Activated T-cell treated with anti-CD3 and anti-CD28 coated beads, Interleukin-2, amount 50 U/mL, for 4 hours (primary cell): ENCODE measurements around the gene SLC24A3. TPM values are rescaled to one million over a fixed set of nuclear protein-coding genes. Genes with fewer than 3 reads are reported as not detected.

Experiments used
- ATAC-seq, 2 donors: fragments of 200-7000 bp; cut with Tn5 transposase; one replicate each; pipeline ENCODE4 v1.10.0; 2021
- DNase-seq: peaks from one replicate; pipeline ENCODE4 v3.0.0-alpha.2; 2020
- H3K27me3 Mint-ChIP-seq: one replicate; pipeline ENCODE4 v1.8.0; 2021; ENCODE audit warnings: low read depth, mixed read lengths
- H3K36me3 Mint-ChIP-seq: one replicate; pipeline ENCODE4 v1.8.0; 2022; ENCODE audit warnings: mixed read lengths; ENCODE audit not compliant: insufficient read depth
- H3K4me1 Mint-ChIP-seq: one replicate; pipeline ENCODE4 v1.8.0; 2021; ENCODE audit warnings: low read depth, mixed read lengths
- H3K4me3 Mint-ChIP-seq: one replicate; pipeline ENCODE4 v1.8.0; 2021; ENCODE audit warnings: mild to moderate bottlenecking, moderate library complexity, mixed read lengths
- H3K9me3 Mint-ChIP-seq: one replicate; pipeline ENCODE4 v1.8.0; 2021; ENCODE audit warnings: mixed read lengths
- total RNA-seq, 3 donors: library from RNA; stranded (reverse); gene quantifications; one replicate each; pipeline ENCODE4 v1.2.1, GENCODE V29; 2021

SLC24A3 gene
- total RNA-seq, 3 donors from 2014 or later, result 0.05 to 0.10 TPM; not detected in 1

DNA sequence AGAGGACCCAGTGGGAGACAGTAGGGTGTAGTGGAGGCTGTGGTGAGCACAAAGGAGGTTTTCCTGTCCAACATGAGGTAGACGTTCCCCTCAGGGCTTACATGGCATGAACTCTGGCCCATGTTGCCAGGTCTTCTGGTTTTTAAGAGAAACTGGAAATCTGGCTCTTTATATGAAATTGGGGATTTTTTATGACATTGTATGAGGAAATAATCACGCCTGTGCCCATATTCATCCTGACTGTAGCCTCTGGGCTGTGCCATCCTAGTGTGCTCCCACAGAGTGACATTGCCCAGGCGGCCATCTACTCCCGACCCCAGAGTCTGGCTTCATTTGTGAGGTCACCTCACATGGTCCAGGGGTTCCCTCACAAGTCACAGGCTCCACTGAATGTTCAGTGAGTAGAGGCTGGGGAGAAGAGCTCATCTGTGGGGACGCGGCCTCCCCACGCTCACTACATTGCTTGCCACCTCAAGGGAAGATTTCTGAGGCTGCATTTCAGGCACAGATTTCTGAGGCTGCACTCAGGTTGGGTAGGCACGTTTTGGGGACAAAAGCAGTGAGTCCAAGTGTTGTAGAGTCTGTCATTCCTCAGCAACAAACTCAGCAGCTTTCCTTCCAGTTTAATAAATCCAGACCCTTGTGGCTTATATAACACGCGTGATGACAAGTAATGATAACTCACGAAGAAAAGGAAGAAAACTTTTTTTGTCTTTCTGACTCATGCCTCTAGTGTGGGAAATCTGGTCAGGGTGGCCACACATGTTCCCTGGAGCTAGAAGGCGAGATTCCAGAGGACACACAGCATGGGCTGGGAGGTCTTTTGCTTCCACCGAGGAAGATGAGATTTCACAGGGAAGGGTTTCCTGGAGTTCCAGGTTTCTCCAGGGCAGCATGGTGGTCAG is 41.7 kb downstream of the SLC24A3 start:
- DNase-seq, result no peak
- no peak for ATAC-seq
- H3K4me1 Mint-ChIP-seq, result no peaks in the 10 kb centered on the region
- no peak overlapping the region for H3K4me3 Mint-ChIP-seq
- H3K9me3 Mint-ChIP-seq, result no peaks in the 10 kb centered on the region
- no peaks in the 10 kb centered on the region for H3K36me3 Mint-ChIP-seq
- peaks cover 7% of the 10 kb centered on the region for H3K27me3 Mint-ChIP-seq

DNA sequence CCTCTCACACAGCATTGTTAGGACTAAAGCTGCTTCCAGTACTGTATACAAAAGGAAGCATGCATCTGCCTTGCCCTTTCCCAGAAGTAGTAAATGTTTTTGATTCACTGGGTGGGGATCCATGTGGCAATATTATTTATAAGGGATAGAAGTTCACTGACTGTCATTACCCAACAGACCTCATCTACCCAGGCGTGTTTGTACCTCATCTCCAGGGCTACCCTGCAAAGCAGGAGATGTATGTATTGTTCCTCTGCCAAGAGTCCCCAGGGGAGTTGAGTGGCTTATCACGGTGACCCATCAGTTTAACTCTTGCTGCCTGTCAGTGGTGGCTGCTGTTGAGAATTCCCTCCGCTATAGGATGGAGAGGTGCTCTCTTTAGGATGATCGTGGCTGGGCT is 42.5 kb downstream of the SLC24A3 start:
- H3K4me1 Mint-ChIP-seq, result no peaks in the 10 kb centered on the region
- no peak for ATAC-seq
- no peak for DNase-seq
- no peaks in the 10 kb centered on the region for H3K9me3 Mint-ChIP-seq
- no peak overlapping the region for H3K4me3 Mint-ChIP-seq
- peaks cover 7% of the 10 kb centered on the region for H3K27me3 Mint-ChIP-seq
- H3K36me3 Mint-ChIP-seq, result no peaks in the 10 kb centered on the region

DNA sequence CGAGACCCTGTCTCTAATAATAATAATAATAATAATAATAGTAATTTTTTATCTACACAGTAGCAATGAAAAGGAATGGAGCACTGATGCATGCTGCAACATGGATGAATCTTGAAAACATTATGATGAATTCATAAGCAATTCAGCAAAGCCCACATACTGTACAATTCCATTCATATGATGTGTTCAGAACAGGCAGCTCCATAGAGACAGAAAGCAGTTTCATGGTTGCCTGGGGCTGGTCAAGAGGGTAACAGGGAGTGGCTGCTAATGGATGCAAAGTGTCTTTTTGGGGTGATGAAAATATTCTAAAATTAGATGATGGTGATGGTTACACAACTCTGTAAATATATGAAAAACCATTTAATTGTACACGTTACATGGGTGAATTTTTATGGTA is 43.6 kb downstream of the SLC24A3 start:
- Mint-ChIP-seq H3K4me1 (no peaks in the 10 kb centered on the region), H3K9me3 (no peaks in the 10 kb centered on the region), H3K27me3 (peaks cover 7% of the 10 kb centered on the region), H3K4me3 (no peak overlapping the region), H3K36me3 (no peaks in the 10 kb centered on the region)
- ATAC-seq (no peak), DNase-seq (no peak)

DNA sequence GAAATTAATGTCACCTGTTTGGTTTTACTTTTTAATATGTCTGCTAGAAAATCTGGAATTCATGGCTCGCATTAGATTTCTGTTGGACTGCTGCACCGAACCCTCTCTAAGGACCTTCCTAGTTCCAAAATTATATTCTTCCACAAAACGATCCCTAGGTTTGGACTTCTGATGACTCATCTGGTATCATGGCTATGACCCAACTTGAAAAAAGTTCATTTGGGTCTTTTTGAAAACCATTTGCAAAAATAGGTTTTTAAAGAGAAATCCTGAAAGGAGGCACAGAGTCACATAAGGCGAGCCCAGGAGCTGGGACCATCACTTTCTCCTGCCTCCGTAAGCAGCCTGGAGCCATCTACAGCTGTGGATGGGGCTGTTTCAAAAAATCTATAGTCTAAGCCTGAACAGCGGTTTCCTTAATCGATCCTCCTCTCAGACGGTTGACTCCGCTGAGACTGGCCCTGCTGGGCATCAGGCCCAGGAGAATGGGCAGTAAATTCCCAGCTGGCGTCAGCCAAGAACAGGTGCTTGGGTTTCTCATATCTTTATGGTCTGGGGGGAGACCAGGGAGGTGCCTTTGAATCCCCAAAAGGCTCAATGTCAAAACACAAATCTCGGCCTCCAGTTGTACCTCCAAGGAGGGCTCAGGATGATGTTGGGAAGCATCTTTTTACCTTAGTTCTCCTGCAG is 44.6 kb downstream of the SLC24A3 start:
- no peaks in the 10 kb centered on the region for H3K36me3 Mint-ChIP-seq
- DNase-seq, result no peak
- ATAC-seq, result no peak
- H3K27me3 Mint-ChIP-seq, result peaks cover 7% of the 10 kb centered on the region
- H3K4me3 Mint-ChIP-seq, result no peak overlapping the region
- no peaks in the 10 kb centered on the region for H3K9me3 Mint-ChIP-seq
- H3K4me1 Mint-ChIP-seq, result no peaks in the 10 kb centered on the region

DNA sequence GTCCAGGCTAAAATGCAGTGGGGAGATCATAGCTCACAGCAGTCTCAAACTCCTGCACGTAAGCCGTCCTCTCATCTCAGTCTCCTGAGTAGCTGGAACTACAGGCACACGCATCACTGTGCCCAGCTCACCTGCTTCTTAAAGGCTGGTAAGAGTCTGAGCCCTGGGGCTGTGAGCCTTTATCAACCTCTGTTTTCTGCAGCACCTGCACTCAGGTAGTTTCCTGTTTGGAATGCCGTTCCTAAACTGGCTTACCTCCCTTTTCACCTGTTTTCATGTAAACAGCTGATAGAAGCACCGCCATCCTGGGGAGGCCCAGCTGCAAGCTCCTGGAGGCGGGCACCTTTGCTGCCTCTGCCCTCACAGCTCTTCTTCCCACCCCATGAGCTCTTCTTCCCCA is 45.4 kb downstream of the SLC24A3 start:
- no peaks in the 10 kb centered on the region for H3K9me3 Mint-ChIP-seq
- peaks cover 7% of the 10 kb centered on the region for H3K27me3 Mint-ChIP-seq
- H3K4me3 Mint-ChIP-seq, result no peak overlapping the region
- ATAC-seq (no peak), DNase-seq (no peak)
- no peaks in the 10 kb centered on the region for H3K36me3 Mint-ChIP-seq
- no peaks in the 10 kb centered on the region for H3K4me1 Mint-ChIP-seq

DNA sequence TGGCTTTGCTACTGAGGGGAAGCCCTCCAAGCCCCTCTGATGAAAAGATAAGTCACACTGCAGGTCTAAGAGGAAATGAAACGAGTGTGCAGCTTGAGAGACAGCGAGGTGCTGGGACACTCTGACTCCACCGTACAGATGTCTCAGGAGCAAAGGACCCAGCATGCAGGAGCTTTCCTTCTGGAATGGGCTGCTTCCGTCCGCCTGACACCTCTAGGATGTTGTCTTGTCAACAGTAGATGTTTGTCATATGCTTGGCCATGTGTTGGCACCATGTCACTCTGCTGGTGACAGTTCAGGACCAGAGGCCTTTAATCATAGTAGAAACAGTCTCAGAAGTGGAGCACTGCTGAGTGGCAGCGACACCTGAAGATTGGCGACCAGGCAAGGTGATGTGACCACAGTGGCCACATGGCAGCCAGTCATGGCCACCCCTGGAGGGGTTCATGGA is 46.7 kb downstream of the SLC24A3 start:
- DNase-seq (no peak), ATAC-seq (no peak)
- H3K4me1 Mint-ChIP-seq, result no peaks in the 10 kb centered on the region
- no peaks in the 10 kb centered on the region for H3K36me3 Mint-ChIP-seq
- no peak overlapping the region for H3K4me3 Mint-ChIP-seq
- H3K27me3 Mint-ChIP-seq, result peaks cover 4% of the 10 kb centered on the region
- H3K9me3 Mint-ChIP-seq, result no peaks in the 10 kb centered on the region

DNA sequence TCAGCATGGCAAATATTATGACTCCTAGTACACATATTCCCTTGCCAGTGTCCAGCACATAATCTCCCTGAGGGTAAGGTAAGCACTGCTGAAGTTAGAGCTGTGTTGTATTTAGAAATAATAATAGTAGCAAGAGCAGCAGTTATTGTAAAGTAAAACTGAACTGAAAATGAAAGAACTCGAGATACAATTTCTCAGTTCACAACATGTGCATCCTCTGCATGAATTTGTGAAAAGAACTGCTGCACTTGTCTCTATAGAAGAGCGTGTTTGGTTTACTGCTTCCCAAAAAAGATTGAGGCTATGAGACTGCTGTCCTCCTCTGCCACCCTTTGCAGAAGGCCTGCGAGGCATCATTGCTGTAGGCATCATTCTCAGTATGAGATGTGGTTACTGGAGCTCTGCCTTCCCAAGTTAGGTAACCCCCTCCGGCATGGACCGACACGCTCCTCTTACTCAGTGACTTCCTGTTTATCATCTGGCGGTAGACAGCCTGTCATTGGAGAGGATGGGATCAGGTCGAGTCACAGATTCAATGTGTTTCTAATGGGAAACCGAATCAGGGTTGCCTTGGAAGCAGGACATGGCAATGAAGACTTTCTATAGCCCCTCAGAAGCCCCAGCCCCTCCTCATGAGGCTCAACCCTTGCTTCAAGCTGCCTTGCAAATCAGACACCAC is 48.1 kb downstream of the SLC24A3 start:
- Mint-ChIP-seq H3K36me3 (no peaks in the 10 kb centered on the region), H3K4me1 (no peaks in the 10 kb centered on the region), H3K9me3 (no peaks in the 10 kb centered on the region), H3K27me3 (no peaks in the 10 kb centered on the region), H3K4me3 (no peak overlapping the region)
- DNase-seq (no peak), ATAC-seq (no peak)

DNA sequence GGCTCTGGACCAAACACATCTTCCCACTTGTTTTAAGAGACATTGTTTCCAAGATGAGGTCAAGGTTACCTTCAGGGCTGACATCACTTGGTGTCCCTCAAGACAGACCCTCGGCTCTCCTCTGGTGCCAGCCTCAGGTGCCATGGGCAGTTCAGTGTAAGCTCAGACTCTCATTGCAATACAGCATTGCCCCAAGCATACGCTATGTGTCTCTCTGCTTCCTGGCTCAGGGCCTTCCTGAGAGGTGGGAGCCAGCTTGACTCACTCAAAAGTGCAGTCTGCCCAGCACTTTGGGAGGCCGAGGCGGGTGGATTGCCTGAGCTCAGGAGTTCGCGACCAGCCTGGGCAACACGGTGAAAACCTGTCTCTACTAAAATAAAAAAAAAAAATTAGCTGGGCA is 51.7 kb downstream of the SLC24A3 start:
- Mint-ChIP-seq H3K4me1 (no peaks in the 10 kb centered on the region), H3K36me3 (no peaks in the 10 kb centered on the region), H3K4me3 (no peak overlapping the region), H3K9me3 (no peaks in the 10 kb centered on the region), H3K27me3 (no peaks in the 10 kb centered on the region)
- no peak for ATAC-seq
- DNase-seq, result no peak

DNA sequence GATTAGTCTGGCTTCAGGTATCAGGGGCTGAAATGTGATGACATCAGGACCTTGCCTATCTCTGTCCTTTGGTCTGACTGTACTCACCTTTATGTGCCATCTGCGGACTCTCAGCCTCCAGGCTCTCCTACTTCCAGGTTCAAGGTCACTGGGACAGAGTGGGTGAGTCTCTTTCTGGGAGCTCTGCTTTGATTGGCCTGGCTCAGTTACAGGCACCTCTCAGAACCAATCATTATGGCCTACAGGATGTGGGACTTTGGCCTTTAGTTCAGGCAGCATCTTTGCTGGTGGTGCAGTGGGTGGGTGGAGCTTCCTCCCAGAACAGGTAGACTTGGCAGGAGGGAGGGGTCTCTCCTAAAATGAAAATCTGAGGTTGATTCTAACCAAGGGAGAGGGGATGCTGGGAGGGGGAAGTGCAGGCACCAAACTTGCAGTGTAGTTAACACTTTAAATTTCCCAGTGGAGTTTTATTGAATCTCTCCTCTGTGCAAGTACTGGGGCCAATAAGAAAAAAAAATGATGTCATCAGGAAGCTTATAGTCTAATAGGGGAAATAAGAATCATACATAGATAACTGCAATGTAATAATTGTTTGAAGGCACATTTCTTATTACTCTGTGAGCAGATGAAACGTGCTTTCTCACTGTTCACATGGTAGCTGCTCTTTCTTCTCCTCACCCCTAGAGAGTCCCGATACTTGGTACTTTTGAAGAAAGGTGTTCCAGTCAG is 53.4 kb downstream of the SLC24A3 start:
- no peak overlapping the region for H3K4me3 Mint-ChIP-seq
- ATAC-seq, result no peak
- H3K9me3 Mint-ChIP-seq, result no peaks in the 10 kb centered on the region
- no peaks in the 10 kb centered on the region for H3K4me1 Mint-ChIP-seq
- H3K36me3 Mint-ChIP-seq, result no peaks in the 10 kb centered on the region
- DNase-seq, result no peak
- no peaks in the 10 kb centered on the region for H3K27me3 Mint-ChIP-seq

DNA sequence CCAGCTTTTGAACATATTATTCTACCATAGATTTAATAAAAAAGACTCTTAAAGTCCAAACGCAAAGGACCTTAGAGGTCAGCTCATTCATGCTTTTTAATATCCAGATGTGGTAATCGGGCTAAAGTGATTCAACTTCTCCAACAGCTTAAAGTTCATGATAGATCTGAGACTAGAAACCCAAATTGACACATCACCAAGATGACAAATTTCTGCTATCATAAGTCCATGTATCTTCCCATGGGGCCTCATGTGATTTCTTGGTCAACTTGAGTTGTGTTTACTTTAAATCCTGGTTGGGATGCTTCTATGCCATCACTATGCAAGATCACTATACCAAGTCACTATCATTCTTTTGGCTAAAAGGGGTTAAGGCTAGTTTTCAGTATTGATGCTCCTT is 56.0 kb downstream of the SLC24A3 start:
- Mint-ChIP-seq H3K9me3 (no peaks in the 10 kb centered on the region), H3K4me1 (no peaks in the 10 kb centered on the region), H3K4me3 (no peak overlapping the region), H3K36me3 (no peaks in the 10 kb centered on the region), H3K27me3 (no peaks in the 10 kb centered on the region)
- no peak for ATAC-seq
- DNase-seq, result no peak

DNA sequence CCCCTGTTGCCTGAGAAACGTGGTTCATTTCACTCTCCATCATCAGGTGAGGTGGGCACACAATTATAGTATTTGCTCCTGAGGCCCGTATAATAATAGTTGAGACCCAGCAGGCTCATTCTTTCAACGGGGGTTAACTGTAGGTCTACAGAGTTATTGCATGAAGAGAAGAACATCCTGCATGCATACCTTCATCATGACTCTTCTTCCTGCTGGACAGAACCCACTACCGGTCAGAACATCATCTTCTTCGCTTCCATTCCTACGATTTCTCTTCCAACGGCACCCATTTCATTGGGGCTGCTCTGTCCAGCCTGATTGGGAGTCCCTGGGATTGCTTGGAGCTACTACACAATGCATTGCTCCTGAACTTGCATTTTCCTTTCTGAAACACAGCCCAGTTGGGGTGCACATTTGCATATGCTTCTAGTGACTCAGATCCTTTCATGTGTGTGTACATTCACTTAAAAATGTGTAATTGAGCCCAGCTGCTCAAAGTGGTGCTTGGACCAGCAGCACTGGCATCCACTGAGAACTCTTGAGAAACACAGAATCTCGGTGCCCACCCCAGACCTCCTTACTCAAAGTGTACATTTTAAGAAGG is 57.4 kb downstream of the SLC24A3 start:
- no peak overlapping the region for H3K4me3 Mint-ChIP-seq
- H3K9me3 Mint-ChIP-seq, result no peaks in the 10 kb centered on the region
- H3K4me1 Mint-ChIP-seq, result no peaks in the 10 kb centered on the region
- H3K36me3 Mint-ChIP-seq, result no peaks in the 10 kb centered on the region
- ATAC-seq, result no peak
- DNase-seq, result no peak
- H3K27me3 Mint-ChIP-seq, result no peaks in the 10 kb centered on the region

DNA sequence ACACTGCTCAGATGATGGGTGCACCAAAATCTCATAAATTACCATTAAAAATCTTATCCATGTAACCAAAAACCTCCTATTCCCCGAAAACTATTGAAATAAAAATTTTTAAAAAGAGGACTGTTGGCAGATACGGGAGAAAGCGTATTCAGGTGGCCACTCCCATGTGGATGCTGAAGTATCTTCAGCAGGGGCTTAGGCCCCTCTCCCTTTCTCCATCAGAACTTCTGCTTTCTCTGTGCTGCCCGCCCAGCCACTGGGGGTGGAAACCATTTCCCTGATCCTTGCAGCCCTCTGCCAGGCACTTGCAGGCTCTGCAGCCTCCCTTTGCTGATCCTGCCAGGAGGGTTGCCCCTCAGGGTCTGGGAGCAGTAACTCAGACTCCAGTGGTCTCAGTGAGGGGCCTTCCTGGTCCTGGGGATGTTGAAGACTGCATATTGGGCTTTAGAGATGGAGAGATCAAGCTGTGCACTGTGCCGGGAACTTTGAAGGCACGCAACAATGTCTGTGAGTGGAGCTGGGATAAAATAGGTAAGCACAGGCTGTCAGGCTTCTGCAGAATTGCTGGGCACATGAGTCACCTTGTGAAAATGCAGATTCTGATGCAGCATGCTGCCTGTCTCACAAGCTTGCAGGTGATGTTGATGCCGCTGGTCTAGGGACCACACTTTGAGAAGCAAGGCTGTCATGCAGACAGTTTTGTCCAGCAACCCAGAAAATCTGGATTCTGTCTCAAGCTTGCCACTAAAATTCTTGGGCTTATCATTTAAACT is 59.6 kb downstream of the SLC24A3 start:
- Mint-ChIP-seq H3K27me3 (no peaks in the 10 kb centered on the region), H3K9me3 (no peaks in the 10 kb centered on the region), H3K4me1 (no peaks in the 10 kb centered on the region), H3K4me3 (no peak overlapping the region), H3K36me3 (no peaks in the 10 kb centered on the region)
- no peak for DNase-seq
- no peak for ATAC-seq

DNA sequence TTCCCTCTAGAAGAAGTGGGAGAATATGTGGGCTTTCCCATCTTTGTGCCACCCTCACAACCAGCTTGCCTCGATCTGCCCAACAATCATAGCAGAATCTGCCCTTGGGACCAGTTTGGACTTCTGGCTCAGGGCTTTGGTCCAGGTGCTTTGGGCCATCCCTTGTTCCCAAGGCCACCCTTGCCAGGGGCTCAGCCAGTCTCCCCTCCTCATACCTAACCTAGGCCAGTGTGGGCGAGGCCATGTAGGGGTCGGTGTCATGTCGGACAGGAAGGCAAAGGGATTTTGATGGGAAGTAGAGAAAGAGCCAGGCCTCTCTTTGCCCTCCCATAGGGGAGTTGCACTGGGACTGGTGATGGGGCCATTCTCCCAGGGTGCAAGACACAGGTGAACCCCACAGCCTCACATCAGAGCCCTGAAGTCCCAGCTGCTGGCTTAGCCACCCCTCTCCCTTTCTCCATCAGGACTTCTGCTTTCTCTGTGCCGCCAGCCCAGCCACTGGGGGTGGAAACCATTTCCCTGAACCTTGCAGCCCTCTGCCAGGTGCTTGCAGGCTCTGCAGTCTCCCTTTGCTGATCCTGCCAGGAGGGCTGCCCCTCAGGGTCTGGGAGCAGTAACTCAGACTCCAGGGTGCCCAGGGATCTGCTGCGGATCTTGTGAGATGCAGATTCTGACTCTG is 60.7 kb downstream of the SLC24A3 start:
- H3K36me3 Mint-ChIP-seq, result no peaks in the 10 kb centered on the region
- no peak for ATAC-seq
- no peak for DNase-seq
- no peaks in the 10 kb centered on the region for H3K9me3 Mint-ChIP-seq
- no peaks in the 10 kb centered on the region for H3K27me3 Mint-ChIP-seq
- no peak overlapping the region for H3K4me3 Mint-ChIP-seq
- no peaks in the 10 kb centered on the region for H3K4me1 Mint-ChIP-seq
